Uterus (tissue), 4 donors: ENCODE data around the gene KCNJ3. TPM values are rescaled to one million over a fixed set of nuclear protein-coding genes. Genes with fewer than 3 reads are reported as not detected.

Experiments
- DNase-seq, 2 donors: peaks; one replicate each; pipeline ENCODE4 v3.0.0-alpha.2; 2019 to 2020
- H3K27ac ChIP-seq, 2 donors: fragments of 200-600 bp; sonication (generic); 1 replicate in 1 of 2; 2 replicates in 1 of 2; pipeline ENCODE4 v1.5.1; 2016 to 2018
- H3K27me3 ChIP-seq, 2 donors: fragments of 200-600 bp; sonication (generic); one replicate each; pipeline ENCODE4 v1.5.1; 2018 to 2019; ENCODE audit warnings: control low read depth in 1 of 2
- H3K36me3 ChIP-seq, 2 donors: fragments of 200-600 bp; sonication (generic); one replicate each; pipeline ENCODE4 v1.5.1; 2019; ENCODE audit warnings: control low read depth in 1 of 2
- H3K4me1 ChIP-seq, 2 donors: fragments of 200-600 bp; sonication (generic); one replicate each; pipeline ENCODE4 v1.5.1; 2018 to 2019; ENCODE audit warnings: control low read depth in 1 of 2
- H3K4me3 ChIP-seq, 2 donors: fragments of 200-600 bp; sonication (generic); 1 replicate in 1 of 2; 2 replicates in 1 of 2; pipeline ENCODE4 v1.5.1; 2018 to 2019; ENCODE audit warnings: mild to moderate bottlenecking in 1 of 2
- H3K9me3 ChIP-seq, 2 donors: fragments of 200-600 bp; sonication (generic); one replicate each; pipeline ENCODE4 v1.5.1; 2019; ENCODE audit warnings: control low read depth in 1 of 2
- POLR2A ChIP-seq, 2 donors: fragments of 450-650 bp; IDR thresholded peaks; one replicate each; pipeline ENCODE4 v1.6.1; 2016; ENCODE audit warnings: antibody characterized with exemption in 2 of 2, mild to moderate bottlenecking in 1 of 2, moderate library complexity in 1 of 2
- intact Hi-C: fragments of 100-400 bp; cut with DNase I; formaldehyde crosslinking; loops from one replicate; pipeline ENCODE4 v1.15.1; 2023; ENCODE audit warnings: low total_unique reads
- total RNA-seq, 4 donors: library from RNA; depleted of rRNA in 3 of 4; stranded (reverse); fragments of >200 nt in 3 of 4; gene quantifications; one replicate each; pipeline versions ENCODE4 v1.1.0 to v1.2.4, GENCODE V29; 2014 to 2023
- TF ChIP-seq, protein P1 (sequence below), 4 experiments: fragments of 200-600 bp in 2 of 4; fragments of 450-650 bp in 2 of 4; sonication (generic) in 2 of 4; IDR thresholded peaks; one replicate each; pipeline ENCODE4 v1.5.1; 2016 to 2019; ENCODE audit warnings: antibody characterized with exemption in 4 of 4, mild to moderate bottlenecking in 2 of 4, moderate library complexity in 1 of 4
- donor health status: DM: yes; HTN: yes; CAD: no.

Gene KCNJ3
- total RNA-seq = under 1 TPM in 2 of 4 donors, not detected in 2; 0.69 to 0.91 TPM

- peaks cover 0 to 6% of the 10 kb centered on the region in 2 donors for H3K27me3 ChIP-seq
- intact Hi-C loops = no loop called here
- DNase-seq = no peak
- H3K27ac ChIP-seq = no peak within 1 kb of the TSS
- H3K4me1 ChIP-seq = no peaks in the 10 kb centered on the region
- no peaks in the 10 kb centered on the region for H3K36me3 ChIP-seq
- peak within 1 kb of the TSS; percentile 12 to 27 for H3K4me3 ChIP-seq
- TF ChIP-seq POLR2A (IDR thresholded peaks at IDR 0.05) = no peak
- TF ChIP-seq, protein P1, sequence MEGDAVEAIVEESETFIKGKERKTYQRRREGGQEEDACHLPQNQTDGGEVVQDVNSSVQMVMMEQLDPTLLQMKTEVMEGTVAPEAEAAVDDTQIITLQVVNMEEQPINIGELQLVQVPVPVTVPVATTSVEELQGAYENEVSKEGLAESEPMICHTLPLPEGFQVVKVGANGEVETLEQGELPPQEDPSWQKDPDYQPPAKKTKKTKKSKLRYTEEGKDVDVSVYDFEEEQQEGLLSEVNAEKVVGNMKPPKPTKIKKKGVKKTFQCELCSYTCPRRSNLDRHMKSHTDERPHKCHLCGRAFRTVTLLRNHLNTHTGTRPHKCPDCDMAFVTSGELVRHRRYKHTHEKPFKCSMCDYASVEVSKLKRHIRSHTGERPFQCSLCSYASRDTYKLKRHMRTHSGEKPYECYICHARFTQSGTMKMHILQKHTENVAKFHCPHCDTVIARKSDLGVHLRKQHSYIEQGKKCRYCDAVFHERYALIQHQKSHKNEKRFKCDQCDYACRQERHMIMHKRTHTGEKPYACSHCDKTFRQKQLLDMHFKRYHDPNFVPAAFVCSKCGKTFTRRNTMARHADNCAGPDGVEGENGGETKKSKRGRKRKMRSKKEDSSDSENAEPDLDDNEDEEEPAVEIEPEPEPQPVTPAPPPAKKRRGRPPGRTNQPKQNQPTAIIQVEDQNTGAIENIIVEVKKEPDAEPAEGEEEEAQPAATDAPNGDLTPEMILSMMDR (IDR thresholded peaks at IDR 0.05) = no peak
- H3K9me3 ChIP-seq = no peaks in the 10 kb centered on the region
Observed at GRCh38 chr2:154698296-154698720, at the start of gene KCNJ3. Gene KCNJ3, plus strand, starts transcription at chr2:154698695. Its CDS starts 81 bp downstream, at chr2:154698776.

GRCh38 chr2:154655499-154655898 lies 43.0 kb upstream of the KCNJ3 start:
- Histone ChIP-seq H3K9me3 (no peaks in the 10 kb centered on the region), H3K27me3 (no peaks in the 10 kb centered on the region), H3K27ac (no peak overlapping the region), H3K4me1 (no peaks in the 10 kb centered on the region), H3K4me3 (no peak overlapping the region), H3K36me3 (no peaks in the 10 kb centered on the region)
- intact Hi-C loops = no loop called here
- TF ChIP-seq, protein P1 (IDR thresholded peaks at IDR 0.05) = no peak
- TF ChIP-seq POLR2A (IDR thresholded peaks at IDR 0.05) = no peak
- DNase-seq = no peak

DNA sequence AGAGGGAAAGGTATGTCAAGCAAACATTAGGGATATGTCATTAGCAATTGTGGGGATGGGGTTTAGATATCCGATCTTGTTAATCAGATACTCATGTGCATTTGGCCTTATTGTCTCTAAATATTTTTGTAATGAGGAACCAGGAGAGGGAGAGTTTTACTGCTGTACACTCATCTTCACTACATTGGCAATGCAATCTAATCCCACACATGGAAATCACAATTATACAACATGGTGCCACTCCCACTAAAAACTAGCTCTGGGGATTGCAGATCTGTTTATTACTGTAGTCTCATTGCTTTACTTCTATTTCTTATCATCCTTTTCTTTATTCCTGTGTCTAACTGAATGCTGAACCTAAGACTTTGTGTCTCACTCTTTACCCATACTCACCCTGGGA lies 39.6 kb upstream of the KCNJ3 start:
- Histone ChIP-seq H3K27me3 (no peaks in the 10 kb centered on the region), H3K36me3 (no peaks in the 10 kb centered on the region), H3K9me3 (no peaks in the 10 kb centered on the region), H3K4me3 (no peak overlapping the region), H3K27ac (no peak overlapping the region), H3K4me1 (no peaks in the 10 kb centered on the region)
- intact Hi-C loops = no loop called here
- DNase-seq = no peak
- no peak for TF ChIP-seq POLR2A (IDR thresholded peaks at IDR 0.05)
- TF ChIP-seq, protein P1 (IDR thresholded peaks at IDR 0.05) = no peak

GRCh38 chr2:154664248-154664647 lies 34.2 kb upstream of the KCNJ3 start:
- no peak for TF ChIP-seq POLR2A (IDR thresholded peaks at IDR 0.05)
- TF ChIP-seq, protein P1 (IDR thresholded peaks at IDR 0.05) = no peak
- no peaks in the 10 kb centered on the region for H3K27me3 ChIP-seq
- intact Hi-C loops = no loop called here
- H3K27ac ChIP-seq = no peak overlapping the region
- no peaks in the 10 kb centered on the region for H3K4me1 ChIP-seq
- no peak overlapping the region for H3K4me3 ChIP-seq
- no peaks in the 10 kb centered on the region for H3K36me3 ChIP-seq
- no peaks in the 10 kb centered on the region for H3K9me3 ChIP-seq
- no peak for DNase-seq

DNA sequence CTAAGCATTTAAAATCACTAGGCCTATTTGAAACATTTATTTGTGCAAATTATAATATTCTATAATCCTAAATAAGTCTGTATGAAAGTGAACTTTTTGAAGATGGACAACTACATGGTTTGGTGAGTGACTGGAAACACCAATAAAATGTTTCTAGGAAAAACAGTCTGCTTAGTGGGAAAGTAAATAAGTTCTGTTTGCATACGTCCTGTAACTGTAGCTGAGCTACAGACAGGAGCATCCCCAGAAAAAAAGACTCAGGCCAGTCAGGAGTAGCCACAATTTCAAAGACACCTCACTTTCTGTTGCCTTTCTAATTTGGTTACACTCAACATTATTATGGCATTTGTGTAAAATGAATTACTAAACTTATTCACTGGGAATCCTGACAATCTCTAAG lies 28.4 kb upstream of the KCNJ3 start:
- Histone ChIP-seq H3K9me3 (no peaks in the 10 kb centered on the region), H3K27me3 (no peaks in the 10 kb centered on the region), H3K4me3 (no peak overlapping the region), H3K27ac (no peak overlapping the region), H3K4me1 (no peaks in the 10 kb centered on the region), H3K36me3 (no peaks in the 10 kb centered on the region)
- TF ChIP-seq, protein P1 (IDR thresholded peaks at IDR 0.05) = no peak
- no peak for TF ChIP-seq POLR2A (IDR thresholded peaks at IDR 0.05)
- intact Hi-C loops = no loop called here
- no peak for DNase-seq
